Fibroblast of lung (primary cell): ENCODE measurements around the gene RPP30.

Experiments
- CTCF ChIP-seq, 2 donors: IDR thresholded peaks in 1 of 2; conservative IDR thresholded peaks in 1 of 2; 1 replicate in 1 of 2; 2 replicates in 1 of 2; pipeline ENCODE4 v1.5.1; 2011 to 2012; ENCODE audit warnings: low read length in 2 of 2, control low read depth in 1 of 2, inconsistent platforms in 1 of 2, low read depth in 1 of 2, mild to moderate bottlenecking in 1 of 2
- EZH2 ChIP-seq: IDR thresholded peaks from 2 replicates; pipeline ENCODE4 v1.5.1; 2012; ENCODE audit warnings: low read length, control low read depth, mild to moderate bottlenecking; ENCODE audit errors: missing control alignments

GRCh38 chr10:90939648-90940047 lies 67.9 kb downstream of the RPP30 start:
- no peak for TF ChIP-seq CTCF (conservative IDR thresholded peaks at IDR 0.05 in 1 of 2, IDR thresholded peaks at IDR 0.05 in 1 of 2; ENCODE audit: low read depth in 1 of 2, low read length in 2 of 2)
- TF ChIP-seq EZH2, result no peak
